Medulla oblongata (tissue), 1 donor: ENCODE results near the gene MROH2B.

ENCODE experiments used
- DNase-seq: peaks from one replicate; pipeline ENCODE4 v3.0.0-alpha.2; 2015; ENCODE audit errors: extremely low spot score

Gene MROH2B

GRCh38 chr5:40972434-40972833 is 98.7 kb downstream of the MROH2B start:
- no peak for DNase-seq

GRCh38 chr5:40962207-40962955 is 108.8 kb downstream of the MROH2B start:
- DNase-seq, result no peak

- no peak for DNase-seq
Measured at GRCh38 chr5:40960037-40960436, 111.1 kb downstream of the MROH2B start.

GRCh38 chr5:40958811-40959210 is 112.3 kb downstream of the MROH2B start:
- no peak for DNase-seq

- DNase-seq, result no peak
Measured at GRCh38 chr5:40957048-40957447, 114.1 kb downstream of the MROH2B start.

- DNase-seq, result no peak
Measured at GRCh38 chr5:40955313-40955712, 115.8 kb downstream of the MROH2B start.
